Measurements from ENCODE around the gene PITX1.

Gene PITX1

DNA sequence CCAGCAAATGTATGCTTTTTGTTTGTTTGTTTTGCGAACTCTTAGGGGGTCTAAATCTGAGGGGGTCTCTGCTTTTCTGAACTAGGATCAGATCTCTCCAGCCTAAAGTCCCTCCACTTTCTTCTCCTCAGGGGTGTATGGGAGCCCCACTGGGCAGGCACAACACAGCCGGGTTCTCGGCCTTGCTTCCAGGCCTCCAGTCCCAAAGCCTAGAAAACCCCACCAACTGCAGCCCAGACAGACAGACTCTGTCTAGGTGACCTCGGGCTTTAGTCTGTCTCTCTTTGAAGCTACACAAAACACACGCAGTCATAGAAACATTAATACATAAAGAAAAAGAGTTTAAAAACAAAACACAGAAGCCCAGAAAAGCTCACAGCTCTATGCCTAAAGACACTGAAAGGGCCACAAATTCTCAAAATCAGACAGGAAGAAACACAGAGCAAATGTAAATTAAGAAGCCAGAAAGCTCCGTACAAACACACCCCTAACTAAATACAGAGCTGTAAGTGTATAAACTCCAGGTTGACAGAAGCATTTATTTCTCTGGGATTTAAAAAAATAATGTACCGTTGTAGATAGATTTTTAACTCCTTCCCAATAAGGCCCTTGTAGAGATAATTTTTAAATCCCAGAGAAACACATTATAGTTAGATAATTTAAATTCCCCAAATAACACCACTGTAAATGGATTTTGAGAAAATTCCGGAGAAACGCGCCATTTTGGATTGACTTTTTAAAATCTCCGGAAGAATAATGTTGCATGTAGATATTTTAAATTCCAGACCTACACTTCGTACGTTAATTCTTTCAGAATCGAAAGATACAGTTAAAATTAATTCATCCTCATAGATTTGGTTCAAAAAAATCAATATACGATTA lies 2.0 kb downstream of the PITX1 start:
- Histone ChIP-seq H3K9ac (ENCODE audit: low read depth, low read length) (no peak overlapping the region), H3K9me3 (replicated peaks; ENCODE audit: low read length) (peaks cover 4% of the 10 kb centered on the region), H3K4me2 (ENCODE audit: low read length) (peak overlapping the region; percentile 93), H3K27me3 (ENCODE audit: control insufficient read depth, insufficient read depth, low read length) (peaks cover 57% of the 10 kb centered on the region), H3K4me3 (ENCODE audit: low read length) (no peak overlapping the region), H3K4me1 (ENCODE audit: control insufficient read depth, insufficient read depth, low read length) (peaks cover 2% of the 10 kb centered on the region), H3K36me3 (ENCODE audit: insufficient read depth, low read length) (no peaks in the 10 kb centered on the region)

DNA sequence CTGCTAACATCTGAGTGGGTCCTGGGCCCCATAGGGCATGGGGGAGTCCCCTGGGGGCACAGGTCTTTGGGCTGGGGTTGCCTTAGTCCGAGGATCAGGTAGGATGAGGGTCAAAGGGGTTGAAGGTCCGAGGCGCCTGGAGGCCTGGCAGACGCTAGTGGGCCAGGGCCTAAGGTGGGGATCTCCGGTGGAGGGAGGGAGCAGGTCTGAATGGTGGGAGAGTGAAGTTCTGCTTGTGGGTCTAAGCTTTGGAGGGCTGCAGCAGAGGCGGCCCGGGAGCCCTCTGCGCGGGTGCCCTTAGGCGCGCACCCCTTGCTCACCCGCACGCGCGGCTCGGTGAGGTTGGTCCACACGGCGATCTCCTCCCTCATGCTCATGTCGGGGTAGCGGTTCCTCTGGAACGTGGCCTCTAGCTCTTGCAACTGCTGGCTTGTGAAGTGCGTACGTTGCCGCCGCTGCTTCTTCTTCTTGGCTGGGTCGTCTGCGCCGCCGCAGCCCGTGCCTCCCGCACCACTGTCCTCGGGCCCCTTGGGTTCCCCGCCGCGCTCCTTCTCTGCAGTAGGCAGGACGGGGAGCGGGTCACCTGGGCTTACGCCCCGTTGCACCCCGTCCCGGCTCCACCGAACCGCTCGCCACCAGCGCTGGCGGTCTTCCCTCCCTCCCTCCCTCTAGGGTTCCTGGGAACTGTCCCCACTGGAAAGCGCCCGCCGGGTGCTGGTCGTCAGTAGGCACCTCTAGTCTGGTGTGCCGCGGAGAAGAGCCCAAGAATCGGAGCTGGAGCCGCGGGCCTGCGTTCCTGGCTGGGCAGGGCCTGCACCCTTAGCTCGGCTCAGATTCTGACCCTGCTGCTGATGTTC lies 2.8 kb downstream of the PITX1 start:
- Histone ChIP-seq H3K36me3 (ENCODE audit: insufficient read depth, low read length) (no peaks in the 10 kb centered on the region), H3K27me3 (ENCODE audit: control insufficient read depth, insufficient read depth, low read length) (peaks cover 48% of the 10 kb centered on the region), H3K4me2 (ENCODE audit: low read length) (peak overlapping the region; percentile 27), H3K9me3 (replicated peaks; ENCODE audit: low read length) (peaks cover 4% of the 10 kb centered on the region), H3K9ac (ENCODE audit: low read depth, low read length) (no peak overlapping the region), H3K4me3 (ENCODE audit: low read length) (no peak overlapping the region), H3K4me1 (ENCODE audit: control insufficient read depth, insufficient read depth, low read length) (peaks cover 2% of the 10 kb centered on the region)

GRCh38 chr5:135030123-135030955 lies 3.7 kb downstream of the PITX1 start:
- Histone ChIP-seq H3K36me3 (ENCODE audit: insufficient read depth, low read length) (no peaks in the 10 kb centered on the region), H3K4me3 (ENCODE audit: low read length) (no peak overlapping the region), H3K9ac (ENCODE audit: low read depth, low read length) (no peak overlapping the region), H3K4me2 (ENCODE audit: low read length) (peak overlapping the region; percentile 27), H3K27me3 (ENCODE audit: control insufficient read depth, insufficient read depth, low read length) (peaks cover 45% of the 10 kb centered on the region), H3K9me3 (replicated peaks; ENCODE audit: low read length) (peaks cover 4% of the 10 kb centered on the region), H3K4me1 (ENCODE audit: control insufficient read depth, insufficient read depth, low read length) (peaks cover 2% of the 10 kb centered on the region)

DNA sequence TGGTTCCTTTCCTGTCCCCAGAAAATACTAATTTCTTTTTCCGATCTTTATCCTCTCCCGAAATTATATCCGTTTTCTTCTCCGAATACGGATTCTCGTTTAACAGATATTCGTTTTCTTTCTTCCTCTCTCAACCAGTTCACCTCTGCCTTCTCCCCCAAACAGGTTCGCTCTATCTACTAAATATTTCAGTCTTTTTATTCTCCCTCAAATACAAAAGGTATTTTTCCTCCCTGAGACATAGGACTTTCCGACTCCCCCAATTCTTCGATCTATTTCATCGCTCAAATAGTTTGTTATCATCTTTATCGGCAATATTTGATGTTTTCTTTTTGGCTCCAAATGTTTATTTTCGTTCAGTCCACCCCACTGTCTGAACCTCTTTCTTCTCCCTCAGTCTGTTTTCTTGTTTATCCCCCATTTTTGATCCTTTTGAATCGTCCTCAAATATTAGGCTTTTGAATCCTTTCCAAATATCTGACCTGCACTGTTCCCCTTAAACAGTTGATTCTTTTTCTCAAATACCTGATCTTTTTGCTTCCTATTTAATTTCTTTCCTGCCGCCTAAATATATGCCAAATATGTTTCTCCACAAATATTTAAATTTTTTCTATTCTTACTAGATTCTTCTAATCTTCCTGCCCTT lies 4.4 kb downstream of the PITX1 start:
- peaks cover 38% of the 10 kb centered on the region for H3K27me3 ChIP-seq (ENCODE audit: control insufficient read depth, insufficient read depth, low read length)
- H3K9me3 ChIP-seq (replicated peaks; ENCODE audit: low read length), result peaks cover 4% of the 10 kb centered on the region
- H3K36me3 ChIP-seq (ENCODE audit: insufficient read depth, low read length), result no peaks in the 10 kb centered on the region
- H3K4me3 ChIP-seq (ENCODE audit: low read length), result no peak overlapping the region
- H3K4me1 ChIP-seq (ENCODE audit: control insufficient read depth, insufficient read depth, low read length), result peaks cover 2% of the 10 kb centered on the region
- no peak overlapping the region for H3K9ac ChIP-seq (ENCODE audit: low read depth, low read length)
- no peak overlapping the region for H3K4me2 ChIP-seq (ENCODE audit: low read length)

DNA sequence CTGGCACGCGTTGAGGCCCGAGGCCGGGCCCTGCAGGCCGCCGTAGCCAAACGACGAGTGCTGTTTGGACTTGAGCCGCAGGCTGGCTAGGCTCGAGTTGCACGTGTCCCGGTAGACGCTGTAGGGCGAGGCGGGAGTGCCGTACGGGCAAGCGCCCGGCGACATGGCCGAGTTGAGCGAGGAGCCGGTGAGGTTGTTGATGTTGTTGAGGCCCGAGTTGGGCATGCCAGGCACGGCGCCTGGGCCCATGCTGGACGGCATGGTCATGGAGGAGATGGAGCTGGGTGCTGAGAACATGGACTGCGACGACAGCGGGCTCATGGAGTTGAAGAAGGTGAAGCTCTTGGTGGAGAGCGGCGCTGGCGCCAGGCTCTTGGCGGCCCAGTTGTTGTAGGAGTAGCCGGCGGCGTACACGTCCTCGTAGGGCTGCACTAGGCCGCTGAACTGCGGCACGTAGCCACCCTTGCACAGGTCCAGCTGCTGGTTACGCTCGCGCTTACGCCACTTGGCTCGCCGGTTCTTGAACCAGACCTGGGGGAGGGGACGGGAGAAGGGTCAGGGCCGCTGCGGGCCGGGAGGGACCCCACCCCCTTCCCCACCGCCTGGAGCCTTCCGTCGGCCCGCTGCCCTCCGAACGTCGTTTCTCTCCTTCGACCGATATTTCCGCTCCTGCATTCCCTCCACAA lies 5.1 kb downstream of the PITX1 start:
- H3K27me3 ChIP-seq (ENCODE audit: control insufficient read depth, insufficient read depth, low read length), result peaks cover 36% of the 10 kb centered on the region
- H3K9me3 ChIP-seq (replicated peaks; ENCODE audit: low read length), result peaks cover 4% of the 10 kb centered on the region
- peaks cover 2% of the 10 kb centered on the region for H3K4me1 ChIP-seq (ENCODE audit: control insufficient read depth, insufficient read depth, low read length)
- no peak overlapping the region for H3K9ac ChIP-seq (ENCODE audit: low read depth, low read length)
- no peak overlapping the region for H3K4me3 ChIP-seq (ENCODE audit: low read length)
- no peak overlapping the region for H3K4me2 ChIP-seq (ENCODE audit: low read length)
- H3K36me3 ChIP-seq (ENCODE audit: insufficient read depth, low read length), result no peaks in the 10 kb centered on the region

DNA sequence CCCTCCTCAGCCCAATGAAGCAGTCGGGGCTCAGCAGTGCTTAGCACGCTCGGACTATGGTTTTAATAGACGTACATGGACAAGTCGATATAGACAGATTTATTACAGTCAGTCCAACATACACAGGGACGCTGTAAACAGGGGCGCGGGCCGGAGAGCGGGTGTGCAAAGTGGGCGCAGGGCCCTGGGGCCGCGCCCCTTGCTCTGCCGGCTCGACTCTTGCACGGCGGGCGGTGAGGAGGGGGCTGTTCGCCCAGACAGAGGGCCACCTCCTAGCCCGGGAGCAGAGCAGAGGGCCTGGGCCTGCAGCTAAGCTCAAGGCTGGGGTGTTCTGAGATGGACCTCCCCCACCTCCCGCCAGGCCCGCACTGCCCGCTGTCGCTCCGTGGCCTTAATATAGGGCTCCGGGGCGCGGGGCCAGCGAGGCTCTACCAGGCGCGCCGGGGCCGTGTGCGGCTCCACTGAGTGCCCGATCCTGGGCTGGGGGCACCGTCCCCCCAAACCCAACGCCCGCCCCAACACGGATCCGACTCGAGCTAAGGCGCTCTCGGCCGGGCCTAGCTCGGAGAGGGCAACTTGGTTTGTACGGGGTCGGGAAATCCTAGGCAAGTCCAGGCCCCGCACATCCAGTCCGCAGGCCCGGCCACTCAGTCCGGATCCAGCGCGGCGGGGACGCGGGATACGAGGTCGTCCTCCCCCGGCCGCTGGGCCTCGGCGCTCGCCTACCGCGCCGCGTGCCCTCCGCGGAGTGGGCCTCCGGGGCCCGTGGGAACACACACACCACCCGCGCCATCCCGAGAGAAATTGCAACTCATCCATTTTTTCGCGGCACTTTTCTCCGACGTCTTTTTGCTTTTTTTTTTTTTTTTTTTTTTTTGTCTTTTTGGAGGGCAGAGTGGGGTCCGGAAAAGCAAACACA lies 6.1 kb downstream of the PITX1 start:
- H3K9me3 ChIP-seq (replicated peaks; ENCODE audit: low read length), result peaks cover 4% of the 10 kb centered on the region
- H3K4me1 ChIP-seq (ENCODE audit: control insufficient read depth, insufficient read depth, low read length), result no peaks in the 10 kb centered on the region
- no peak overlapping the region for H3K4me3 ChIP-seq (ENCODE audit: low read length)
- no peak overlapping the region for H3K9ac ChIP-seq (ENCODE audit: low read depth, low read length)
- H3K27me3 ChIP-seq (ENCODE audit: control insufficient read depth, insufficient read depth, low read length), result peaks cover 36% of the 10 kb centered on the region
- H3K4me2 ChIP-seq (ENCODE audit: low read length), result no peak overlapping the region
- H3K36me3 ChIP-seq (ENCODE audit: insufficient read depth, low read length), result no peaks in the 10 kb centered on the region

DNA sequence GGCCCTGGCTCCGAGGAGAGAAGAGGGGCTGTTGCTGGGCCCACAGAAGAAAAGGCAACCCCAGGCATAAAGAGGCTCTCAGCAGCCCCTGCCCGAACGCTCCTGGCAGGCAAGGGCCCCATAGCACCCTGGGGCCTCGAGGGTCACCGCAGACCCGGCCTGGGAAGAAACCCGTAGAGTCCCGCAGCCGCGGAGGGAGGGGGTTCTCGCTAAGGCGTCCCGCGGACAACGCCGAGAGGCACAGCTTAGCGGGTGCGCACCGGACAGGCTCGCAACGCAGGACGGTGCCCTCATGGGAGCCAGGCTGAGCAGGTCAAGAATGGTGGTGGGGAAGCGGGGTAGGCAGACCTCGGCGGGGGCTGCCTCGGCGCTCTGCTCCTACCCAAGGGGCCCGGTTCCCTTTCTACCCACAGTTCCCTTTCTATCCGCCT lies 6.7 kb downstream of the PITX1 start:
- peaks cover 4% of the 10 kb centered on the region for H3K9me3 ChIP-seq (replicated peaks; ENCODE audit: low read length)
- no peaks in the 10 kb centered on the region for H3K36me3 ChIP-seq (ENCODE audit: insufficient read depth, low read length)
- no peak overlapping the region for H3K4me2 ChIP-seq (ENCODE audit: low read length)
- no peaks in the 10 kb centered on the region for H3K4me1 ChIP-seq (ENCODE audit: control insufficient read depth, insufficient read depth, low read length)
- no peak overlapping the region for H3K9ac ChIP-seq (ENCODE audit: low read depth, low read length)
- H3K27me3 ChIP-seq (ENCODE audit: control insufficient read depth, insufficient read depth, low read length), result peaks cover 37% of the 10 kb centered on the region
- no peak overlapping the region for H3K4me3 ChIP-seq (ENCODE audit: low read length)

DNA sequence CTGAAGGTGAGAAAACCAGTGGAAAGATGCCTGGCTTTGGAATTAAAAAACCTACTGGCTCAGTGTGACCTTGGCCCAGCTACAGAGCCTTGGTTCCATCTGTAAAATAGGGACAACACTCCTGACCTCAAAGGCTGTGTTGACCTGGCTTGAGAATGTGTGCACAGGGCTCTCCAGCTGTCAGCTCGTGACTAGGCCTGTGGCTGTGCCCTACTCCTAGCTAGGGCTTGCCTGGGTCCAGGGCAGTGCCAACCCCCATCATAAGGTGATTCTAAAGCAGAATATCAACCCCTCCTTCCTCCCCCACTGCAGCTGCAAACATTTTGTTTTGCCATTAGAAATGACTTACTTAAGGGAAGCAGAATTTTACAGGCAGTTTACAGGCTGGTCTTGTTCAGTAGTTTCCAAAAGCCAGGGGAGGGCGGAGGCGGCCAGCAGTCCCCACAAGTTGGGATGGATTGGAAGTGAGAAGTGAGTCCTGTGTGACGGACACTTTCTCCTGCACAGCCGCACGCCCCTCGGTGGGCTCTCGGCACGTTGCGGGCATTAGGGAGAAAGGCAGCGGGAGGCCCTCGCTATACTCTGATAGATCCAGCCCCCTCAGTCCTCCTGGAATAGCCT lies 7.3 kb downstream of the PITX1 start:
- no peak overlapping the region for H3K4me3 ChIP-seq (ENCODE audit: low read length)

GRCh38 chr5:135025730-135026644 lies 8.0 kb downstream of the PITX1 start:
- no peaks in the 10 kb centered on the region for H3K4me1 ChIP-seq (ENCODE audit: control insufficient read depth, insufficient read depth, low read length)
- H3K4me2 ChIP-seq (ENCODE audit: low read length), result no peak overlapping the region
- H3K4me3 ChIP-seq (ENCODE audit: low read length), result no peak overlapping the region
- no peak overlapping the region for H3K9ac ChIP-seq (ENCODE audit: low read depth, low read length)
- H3K27me3 ChIP-seq (ENCODE audit: control insufficient read depth, insufficient read depth, low read length), result peaks cover 31% of the 10 kb centered on the region
- peaks cover 4% of the 10 kb centered on the region for H3K9me3 ChIP-seq (replicated peaks; ENCODE audit: low read length)
- H3K36me3 ChIP-seq (ENCODE audit: insufficient read depth, low read length), result no peaks in the 10 kb centered on the region

More for the DNA sequence above, 7.3 kb downstream of the PITX1 start:
- H3K9me3 ChIP-seq (replicated peaks; ENCODE audit: low read length), result peaks cover 4% of the 10 kb centered on the region
- no peaks in the 10 kb centered on the region for H3K36me3 ChIP-seq (ENCODE audit: insufficient read depth, low read length)
- no peaks in the 10 kb centered on the region for H3K4me1 ChIP-seq (ENCODE audit: control insufficient read depth, insufficient read depth, low read length)
- no peak overlapping the region for H3K9ac ChIP-seq (ENCODE audit: low read depth, low read length)
- H3K27me3 ChIP-seq (ENCODE audit: control insufficient read depth, insufficient read depth, low read length), result peaks cover 35% of the 10 kb centered on the region
- H3K4me2 ChIP-seq (ENCODE audit: low read length), result no peak overlapping the region
